NCI-H1105 treated with DMSO at 0.1 percent for 48 hours (cell line): ENCODE data around the gene MOAP1.
"Not testable (repeated sequence)": the region's sequence is repeated elsewhere in the genome, so short reads cannot be mapped to it uniquely, and the experiment has no call there.

ENCODE experiments used
- DNase-seq: peaks from one replicate; lab custom pipeline; 2025; lab: John Stamatoyannopoulos, UW

The MOAP1 gene

DNA sequence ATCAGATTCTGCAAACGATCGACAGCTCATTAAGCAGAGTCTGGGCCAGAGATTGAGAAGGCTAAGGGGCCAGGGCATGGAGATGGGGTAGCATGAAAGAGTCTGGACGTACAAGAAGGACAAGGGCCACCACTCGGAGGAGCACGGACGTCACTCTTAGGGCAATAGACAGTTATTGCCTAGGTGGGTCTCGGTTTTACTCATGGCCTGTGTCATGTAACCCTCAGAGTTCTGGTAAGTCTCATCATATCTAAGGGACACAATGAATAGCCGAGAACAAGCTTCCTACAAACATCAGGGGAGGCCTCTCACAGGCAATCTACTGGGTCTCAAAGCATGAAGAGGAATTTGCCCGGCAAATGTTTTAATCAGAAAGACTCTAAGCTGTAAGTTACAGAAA is 38.6 kb downstream of the MOAP1 start:
- no peak for DNase-seq

- no peak for DNase-seq
Observed at GRCh38 chr14:93142854-93143652, 41.6 kb downstream of the MOAP1 start.

- DNase-seq, result peak; percentile 56
Observed at GRCh38 chr14:93137864-93138263, 46.8 kb downstream of the MOAP1 start.

DNA sequence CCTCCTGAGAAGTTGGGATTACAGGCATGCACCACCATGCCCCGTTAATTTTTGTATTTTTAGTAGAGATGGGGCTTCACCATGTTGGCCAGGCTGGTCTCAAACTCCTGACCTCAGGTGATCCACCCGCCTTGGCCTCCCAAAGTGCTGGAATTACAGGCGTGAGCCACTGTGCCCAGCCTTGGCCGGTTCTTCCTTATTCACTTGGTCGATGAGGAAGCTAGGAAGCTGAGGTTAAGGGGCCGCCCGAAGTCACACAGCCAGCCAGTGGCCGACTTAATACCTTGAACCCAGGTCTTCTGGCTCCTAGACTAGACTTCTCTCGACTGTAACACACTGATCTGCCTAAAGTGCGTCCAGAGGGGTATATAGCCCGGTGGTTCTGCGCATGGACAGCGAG is 48.2 kb downstream of the MOAP1 start:
- not testable (repeated sequence) for DNase-seq

- no peak for DNase-seq
Observed at GRCh38 chr14:93136009-93136408, 48.7 kb downstream of the MOAP1 start.

DNA sequence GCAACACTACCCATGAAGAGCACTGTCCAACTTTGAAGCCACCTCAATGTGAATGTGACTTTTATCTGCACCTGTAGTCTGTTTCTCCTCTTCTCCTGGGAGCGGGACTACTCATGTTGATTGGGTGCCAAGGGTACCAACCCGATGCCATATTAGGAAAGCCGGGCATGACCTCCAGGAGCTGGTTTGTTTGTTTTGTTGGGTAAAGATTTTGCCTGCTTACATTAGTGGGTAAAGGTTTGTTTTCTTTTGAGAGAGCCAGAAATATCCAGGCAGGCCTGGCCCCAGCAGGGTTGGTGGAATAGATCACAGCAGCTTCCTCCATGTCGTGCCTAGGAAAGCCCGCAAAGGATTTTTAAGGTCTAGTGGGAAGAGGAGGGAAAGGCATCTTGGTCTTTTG is 49.3 kb downstream of the MOAP1 start:
- DNase-seq, result no peak

- no peak for DNase-seq
Observed at GRCh38 chr14:93133464-93133863, 51.2 kb downstream of the MOAP1 start.

GRCh38 chr14:93132472-93133065 is 52.1 kb downstream of the MOAP1 start:
- DNase-seq, result no peak
